Measurements from ENCODE around the gene LPAR1.

GRCh38 chr9:110900917-110901316, 137.4 kb downstream of the LPAR1 start:
- TF ChIP-seq CTCF (IDR thresholded peaks at IDR 0.05; ENCODE audit: low read length) (no peak), EZH2 (optimal IDR thresholded peaks at IDR 0.05; ENCODE audit: low read depth, low read length) (no peak), EZH2phosphoT487 (IDR thresholded peaks at IDR 0.05; ENCODE audit: low read length) (no peak)

Data from MM.1S (cell line).